H9 (cell line): Measurements from ENCODE around the gene PCCA. TPM values are rescaled to one million over a fixed set of nuclear protein-coding genes. Genes with fewer than 3 reads are reported as not detected.

Source experiments
- DNase-seq: peaks from one replicate; pipeline ENCODE4 v3.0.0-alpha.2; 2017
- H2AFZ ChIP-seq: one replicate; pipeline ENCODE4 v1.6.1; 2013; ENCODE audit warnings: mild to moderate bottlenecking, low read length, control low read depth, moderate library complexity
- H2AK5ac ChIP-seq: 2 replicates; pipeline ENCODE4 v1.6.1; 2013; ENCODE audit warnings: low read length, control low read depth, mixed read lengths; ENCODE audit not compliant: insufficient read length
- H2BK120ac ChIP-seq: one replicate; pipeline ENCODE4 v1.6.1; 2013; ENCODE audit warnings: low read depth, mild to moderate bottlenecking, low read length, control low read depth, inconsistent platforms; ENCODE audit not compliant: poor library complexity, severe bottlenecking
- H2BK12ac ChIP-seq: 2 replicates; pipeline ENCODE4 v1.6.1; 2013; ENCODE audit warnings: low read length, control low read depth, mixed read lengths, low read depth; ENCODE audit not compliant: insufficient read length
- H2BK15ac ChIP-seq: 2 replicates; pipeline ENCODE4 v1.6.1; 2013; ENCODE audit warnings: low read depth, low read length, control low read depth
- H2BK20ac ChIP-seq: one replicate; pipeline ENCODE4 v1.6.1; 2013; ENCODE audit warnings: low read depth, mild to moderate bottlenecking, low read length, control low read depth, inconsistent platforms; ENCODE audit not compliant: poor library complexity, severe bottlenecking
- H2BK5ac ChIP-seq: 2 replicates; pipeline ENCODE4 v1.6.1; 2013; ENCODE audit warnings: low read length, control low read depth, mixed read lengths; ENCODE audit not compliant: insufficient read length
- H3K14ac ChIP-seq: 2 replicates; pipeline ENCODE4 v1.6.1; 2013; ENCODE audit warnings: low read length, control low read depth; ENCODE audit not compliant: insufficient read depth
- H3K18ac ChIP-seq: 2 replicates; pipeline ENCODE4 v1.6.1; 2013; ENCODE audit warnings: low read depth, mild to moderate bottlenecking, mixed read lengths, low read length, control low read depth; ENCODE audit not compliant: insufficient read length
- H3K23ac ChIP-seq: 2 replicates; pipeline ENCODE4 v1.6.1; 2013; ENCODE audit warnings: low read length, control low read depth, mixed read lengths, low read depth; ENCODE audit not compliant: insufficient read length
- H3K23me2 ChIP-seq: 2 replicates; pipeline ENCODE4 v1.6.1; 2013; ENCODE audit warnings: low read depth, mild to moderate bottlenecking, mixed read lengths, low read length, control low read depth; ENCODE audit not compliant: insufficient read length, poor library complexity, severe bottlenecking
- H3K27ac ChIP-seq: 2 replicates; pipeline ENCODE4 v1.5.1; 2013; ENCODE audit warnings: low read length, control low read depth, mixed read lengths, low read depth; ENCODE audit not compliant: insufficient read length
- H3K27me3 ChIP-seq: 2 replicates; pipeline ENCODE4 v1.6.1; 2013; ENCODE audit warnings: low read length, control low read depth, inconsistent platforms; ENCODE audit not compliant: insufficient read depth
- H3K4ac ChIP-seq: 2 replicates; pipeline ENCODE4 v1.6.1; 2013; ENCODE audit warnings: low read depth, mild to moderate bottlenecking, control low read depth, inconsistent platforms, low read length, moderate library complexity
- H3K4me1 ChIP-seq: 2 replicates; pipeline ENCODE4 v1.6.1; 2013; ENCODE audit warnings: low read length, control low read depth, inconsistent platforms; ENCODE audit not compliant: insufficient read depth
- H3K4me2 ChIP-seq: 2 replicates; pipeline ENCODE4 v1.6.1; 2013; ENCODE audit warnings: low read length, control low read depth, mixed read lengths; ENCODE audit not compliant: insufficient read length, insufficient read depth
- H3K56ac ChIP-seq: 2 replicates; pipeline ENCODE4 v1.6.1; 2013; ENCODE audit warnings: low read depth, mild to moderate bottlenecking, mixed read lengths, low read length, control low read depth; ENCODE audit not compliant: insufficient read length
- H3K79me1 ChIP-seq: 2 replicates; pipeline ENCODE4 v1.6.1; 2013; ENCODE audit warnings: low read depth, mild to moderate bottlenecking, moderate library complexity, low read length, control low read depth, inconsistent platforms; ENCODE audit not compliant: insufficient read depth, poor library complexity, severe bottlenecking
- H3K79me2 ChIP-seq: 2 replicates; pipeline ENCODE4 v1.6.1; 2013; ENCODE audit warnings: low read length, control low read depth, inconsistent platforms; ENCODE audit not compliant: insufficient read depth
- H3K9ac ChIP-seq: 2 replicates; pipeline ENCODE4 v1.6.1; 2013; ENCODE audit warnings: low read length, control low read depth, mixed read lengths; ENCODE audit not compliant: insufficient read length; ENCODE audit errors: extremely low read depth
- H3K9me3 ChIP-seq: one replicate; pipeline ENCODE4 v1.6.1; 2013; ENCODE audit warnings: low read depth, low read length, inconsistent platforms; ENCODE audit not compliant: control insufficient read depth
- H3T11ph ChIP-seq: one replicate; pipeline ENCODE4 v1.6.1; 2013; ENCODE audit warnings: mild to moderate bottlenecking, low read length, control low read depth, inconsistent platforms
- H4K20me1 ChIP-seq: one replicate; pipeline ENCODE4 v1.6.1; 2013; ENCODE audit not compliant: control insufficient read depth, insufficient read length, insufficient read depth
- H4K5ac ChIP-seq: 2 replicates; pipeline ENCODE4 v1.6.1; 2013; ENCODE audit warnings: low read depth, mild to moderate bottlenecking, mixed read lengths, low read length, control low read depth; ENCODE audit not compliant: insufficient read length
- H4K8ac ChIP-seq: replicated peaks from 2 replicates; pipeline ENCODE4 v1.6.1; 2013; ENCODE audit warnings: low read length, control low read depth, mixed read lengths, low read depth; ENCODE audit not compliant: insufficient read length
- H4K91ac ChIP-seq: 2 replicates; pipeline ENCODE4 v1.6.1; 2013; ENCODE audit warnings: low read depth, mild to moderate bottlenecking, moderate library complexity, mixed read lengths, low read length, control low read depth; ENCODE audit not compliant: insufficient read length
- H3K27ac Mint-ChIP-seq, 3 experiments: 2 replicates in 2 of 3; 3 replicates in 1 of 3; pipeline ENCODE4 v1.8.0; 2020 to 2021; ENCODE audit warnings: mixed read lengths in 3 of 3, mild to moderate bottlenecking in 1 of 3, moderate library complexity in 1 of 3
- H3K27me3 Mint-ChIP-seq: 2 replicates; pipeline ENCODE4 v1.8.0; 2021; ENCODE audit warnings: low read depth, mild to moderate bottlenecking, moderate library complexity, mixed read lengths
- H3K36me3 Mint-ChIP-seq, 3 experiments: 2 replicates in 2 of 3; 3 replicates in 1 of 3; pipeline ENCODE4 v1.8.0; 2020 to 2021; ENCODE audit warnings: low read depth in 3 of 3, mixed read lengths in 3 of 3; ENCODE audit not compliant: insufficient read depth in 1 of 3
- H3K4me1 Mint-ChIP-seq, 2 experiments: 2 replicates each; pipeline ENCODE4 v1.8.0; 2020; ENCODE audit warnings: mixed read lengths in 2 of 2
- H3K4me3 Mint-ChIP-seq, 2 experiments: 2 replicates in 1 of 2; 3 replicates in 1 of 2; pipeline ENCODE4 v1.8.0; 2020 to 2021; ENCODE audit warnings: mild to moderate bottlenecking in 2 of 2, mixed read lengths in 2 of 2, moderate library complexity in 1 of 2
- H3K9me3 Mint-ChIP-seq, 2 experiments: 2 replicates in 1 of 2; 3 replicates in 1 of 2; pipeline ENCODE4 v1.8.0; 2020; ENCODE audit warnings: mild to moderate bottlenecking in 2 of 2, mixed read lengths in 2 of 2, moderate library complexity in 1 of 2
- CTCF ChIP-seq: fragments of 200-600 bp; sonication (generic); conservative IDR thresholded peaks from 3 replicates; pipeline ENCODE4 v1.8.0; 2021; ENCODE audit warnings: antibody characterized with exemption, mild to moderate bottlenecking
- WGBS: extraction: QIAGEN DNeasy Blood & Tissue Kit; methylation state at CpG from one replicate; pipeline ENCODE4 v1.1.7; 2013; ENCODE audit warnings: missing lambda C conversion rate, low lambda C conversion rate, mixed read lengths; ENCODE audit not compliant: insufficient read length; ENCODE audit errors: extremely low coverage; 5-methylcytosine and 5-hydroxymethylcytosine counted together
- total RNA-seq: library from RNA; stranded (reverse); gene quantifications from 2 replicates; pipeline ENCODE4 v1.2.1, GENCODE V29; 2021

Gene PCCA
- total RNA-seq, 1 experiment from 2014 or later: 56.5 TPM

- Mint-ChIP-seq H3K9me3 (no peaks in the 10 kb centered on the region), H3K27ac (peak overlapping the region; percentile 12 to 82 (median 25); a peak in 5 of 7 replicates), H3K4me3 (no peak overlapping the region), H3K36me3 (peaks cover 0 to 9% (median 0%) of the 10 kb centered on the region in 3 experiments; a peak in 2 of 7 replicates), H3K27me3 (no peaks in the 10 kb centered on the region), H3K4me1 (0 out of 4 replicates have a peak, but pooled peaks cover 0 to 2% of the 10 kb centered on the region in 2 experiments)
- Histone ChIP-seq H3K23ac (no peak overlapping the region), H2BK20ac (no peak overlapping the region), H3K79me1 (no peaks in the 10 kb centered on the region), H4K8ac (no peak overlapping the region), H4K20me1 (no peaks in the 10 kb centered on the region), H3T11ph (no peak overlapping the region), H3K4ac (no peak overlapping the region), H3K23me2 (no peaks in the 10 kb centered on the region), H3K79me2 (no peaks in the 10 kb centered on the region), H3K27ac (no peak overlapping the region), H2BK15ac (no peak overlapping the region), H3K4me2 (no peak overlapping the region), H3K14ac (no peak overlapping the region), H2AFZ (no peak overlapping the region), H2AK5ac (no peak overlapping the region), H4K5ac (no peak overlapping the region), H3K27me3 (no peaks in the 10 kb centered on the region), H4K91ac (no peak overlapping the region), H3K4me1 (no peaks in the 10 kb centered on the region), H3K9me3 (no peaks in the 10 kb centered on the region), H2BK5ac (no peak overlapping the region), H3K18ac (no peak overlapping the region), H2BK120ac (no peak overlapping the region), H3K9ac (no peak overlapping the region), H3K56ac (no peak overlapping the region), H2BK12ac (no peak overlapping the region)
- no peak for TF ChIP-seq CTCF
- no peak for DNase-seq
- no CpG with 5 or more reads among the region's 2 CpGs for WGBS
These were observed 202.7 kb downstream of the PCCA start for GRCh38 chr13:100291624-100292023.
